GM10266 (cell line): Measurements from ENCODE around the gene METRN.
A peak's percentile ranks its signal among the peaks of the same experiment; 100 is the strongest.

Experiments used
- DNase-seq: peaks from one replicate; pipeline ENCODE4 v3.0.0; 2012; ENCODE audit errors: extremely low spot score
- CTCF ChIP-seq: IDR thresholded peaks from 2 replicates; pipeline ENCODE4 v1.5.1; 2012; ENCODE audit warnings: mild to moderate bottlenecking, low read depth; ENCODE audit not compliant: control insufficient read depth, insufficient read depth; ENCODE audit errors: missing control alignments

The METRN gene

GRCh38 chr16:714558-715476, at the start of gene METRN:
METRN (plus strand) TSS chr16:715118; CDS start chr16:715290, 172 bp downstream.
- TF ChIP-seq CTCF, result no peak

GRCh38 chr16:666572-666971, 48.3 kb upstream of the METRN start:
- DNase-seq, result no peak

More at GRCh38 chr16:714558-715476, at the start of gene METRN:
- peak; percentile 98 for DNase-seq

GRCh38 chr16:667113-667779, 47.7 kb upstream of the METRN start:
- no peak for DNase-seq
- no peak for TF ChIP-seq CTCF

More at GRCh38 chr16:666572-666971, 48.3 kb upstream of the METRN start:
- TF ChIP-seq CTCF, result no peak

- DNase-seq, result peak; percentile 96
Observed at GRCh38 chr16:667780-668518, 47.0 kb upstream of the METRN start, which contains the start of gene RHOT2. RHOT2 (plus strand) TSS chr16:668132; CDS start chr16:668200, 68 bp downstream.

GRCh38 chr16:668519-669171, 46.3 kb upstream of the METRN start:
- no peak for DNase-seq
- no peak for TF ChIP-seq CTCF

More at GRCh38 chr16:667780-668518, 47.0 kb upstream of the METRN start, which contains the start of gene RHOT2:
- TF ChIP-seq CTCF, result peak; percentile 100

- DNase-seq, result no peak
- no peak for TF ChIP-seq CTCF
Observed at GRCh38 chr16:669666-670065, 45.3 kb upstream of the METRN start.
